IPS DF 19.7 (cell line): Measurements from ENCODE around the gene KDR.
A peak's percentile ranks its signal among the peaks of the same experiment; 100 is the strongest.

Source experiments
- DNase-seq: peaks from one replicate; pipeline ENCODE4 v3.0.0-alpha.2; 2013; ENCODE audit warnings: low read depth, low spot score

The KDR gene

GRCh38 chr4:55125087-55125721, at the start of gene KDR:
Gene KDR (minus strand): TSS chr4:55125595. CDS start chr4:55125293, 302 bp downstream.
- no peak for DNase-seq

DNA sequence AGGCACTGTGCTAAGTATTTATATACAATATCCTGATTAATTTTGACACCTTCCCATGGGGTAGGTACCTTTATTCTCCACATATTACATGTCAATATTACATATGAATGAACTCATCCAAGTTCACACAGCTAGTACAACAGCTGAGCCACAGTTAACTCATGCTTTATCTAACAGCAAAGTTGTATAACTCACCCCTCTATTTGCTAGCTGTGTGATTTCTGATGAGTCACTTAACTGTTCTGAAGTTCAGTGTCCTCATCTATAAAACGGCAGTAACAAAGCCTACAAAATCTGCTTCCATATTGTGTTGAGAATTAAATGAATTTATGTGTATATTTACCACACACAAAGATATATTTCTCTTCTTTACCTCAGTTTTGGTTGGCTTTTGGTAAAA, 48.2 kb upstream of the KDR start:
- DNase-seq = no peak

- DNase-seq = no peak
Measured at GRCh38 chr4:55172694-55173287, 47.4 kb upstream of the KDR start.

DNA sequence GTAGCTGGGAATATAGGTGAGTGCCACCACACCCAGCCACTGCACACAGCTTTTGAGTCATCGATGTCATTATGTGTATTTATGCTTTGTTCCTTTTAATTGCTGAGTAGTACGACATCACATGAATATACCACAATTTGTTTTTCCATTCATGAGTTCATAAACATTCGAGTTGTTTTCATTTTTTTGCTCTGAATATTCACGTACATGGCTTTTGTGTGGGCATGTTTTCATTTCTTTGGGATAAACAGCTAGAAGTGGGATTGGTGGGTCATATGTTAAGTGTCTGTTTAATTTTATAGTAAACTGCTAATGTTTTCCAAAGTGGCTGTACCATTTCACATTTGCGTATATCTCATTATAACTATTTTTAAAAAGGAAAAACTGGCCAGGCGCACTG, 45.1 kb upstream of the KDR start:
- DNase-seq = no peak

- no peak for DNase-seq
Measured at GRCh38 chr4:55169352-55169961, 44.1 kb upstream of the KDR start.

GRCh38 chr4:55162396-55162795, 37.0 kb upstream of the KDR start:
- DNase-seq = no peak

DNA sequence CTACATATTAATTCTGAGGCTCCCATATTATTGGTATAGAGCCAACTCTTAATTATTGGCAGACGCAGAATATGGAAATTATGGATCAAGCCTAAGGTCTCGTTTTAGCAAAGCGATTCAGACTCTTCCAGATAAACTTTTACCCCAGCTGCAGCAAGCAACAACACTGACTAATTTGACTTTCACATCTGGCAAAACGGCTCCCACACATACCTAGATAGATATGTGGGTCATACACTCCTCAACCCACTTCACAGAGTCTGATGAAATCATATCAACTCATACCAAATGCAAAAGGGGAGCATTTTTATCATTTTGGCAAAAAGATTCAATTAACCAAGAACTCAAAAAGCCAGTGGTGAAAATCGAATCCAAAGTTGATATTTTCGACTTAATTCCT, 36.3 kb upstream of the KDR start:
- no peak for DNase-seq

GRCh38 chr4:55159851-55160250, 34.5 kb upstream of the KDR start:
- no peak for DNase-seq

- no peak for DNase-seq
Measured at GRCh38 chr4:55158957-55159356, 33.6 kb upstream of the KDR start.

DNA sequence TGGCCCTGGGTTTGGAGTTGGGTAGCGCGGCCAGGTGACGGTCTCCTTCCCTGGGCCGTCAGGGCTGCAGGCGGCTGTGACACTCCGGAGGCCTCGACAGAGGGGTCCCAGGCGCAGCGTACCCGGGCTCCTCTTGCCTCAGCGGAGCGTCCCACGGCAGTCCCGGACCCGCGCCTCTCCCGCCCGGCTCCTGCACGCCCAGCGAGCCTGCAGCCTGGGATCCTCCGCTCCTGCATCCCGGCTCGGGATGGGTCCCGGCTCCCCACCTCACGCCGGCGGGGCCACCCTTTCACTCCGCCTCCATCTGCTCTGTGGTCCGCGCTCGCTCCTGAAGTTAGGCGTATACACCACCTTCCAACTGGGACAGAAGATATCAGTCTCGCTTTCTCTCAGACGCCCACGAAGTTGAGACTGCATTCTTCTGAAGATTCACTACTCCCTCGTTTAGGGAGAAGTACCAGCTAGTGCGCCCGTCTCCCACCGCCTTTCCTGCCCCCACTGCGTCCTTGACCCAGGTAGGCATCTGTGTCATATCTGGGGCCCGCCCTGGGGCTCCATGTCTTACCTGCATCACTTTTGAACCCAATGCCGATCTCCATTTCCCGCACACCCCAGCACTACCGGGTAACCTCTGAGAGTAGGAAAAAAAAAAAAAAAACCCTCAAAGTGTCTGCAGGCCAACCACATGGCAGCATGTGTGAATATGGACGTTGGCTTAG, 32.3 kb upstream of the KDR start:
- DNase-seq = no peak

DNA sequence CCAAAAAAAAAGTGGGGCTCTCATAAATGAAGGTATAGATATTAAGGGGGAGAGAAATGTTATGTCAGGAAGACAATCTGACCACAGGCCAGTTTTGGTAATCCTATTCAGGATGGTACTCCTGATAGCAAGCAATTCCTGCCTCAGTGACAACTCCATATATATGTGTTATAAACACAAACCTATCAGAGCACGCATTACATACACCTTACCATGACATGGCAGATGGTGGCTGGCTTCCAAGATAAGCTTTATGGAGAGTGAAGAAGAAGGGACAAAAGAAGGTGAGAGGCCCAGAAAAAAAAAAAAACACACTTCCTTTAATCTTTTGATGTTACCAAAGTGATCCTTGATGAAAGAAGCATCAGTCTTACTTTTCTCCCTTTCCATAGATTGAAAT, 29.5 kb upstream of the KDR start:
- DNase-seq = no peak

GRCh38 chr4:55154290-55154880, 29.0 kb upstream of the KDR start:
- no peak for DNase-seq

GRCh38 chr4:55143858-55144257, 18.5 kb upstream of the KDR start:
- DNase-seq = no peak

GRCh38 chr4:55138367-55138766, 13.0 kb upstream of the KDR start:
- DNase-seq = no peak

GRCh38 chr4:55136634-55137033, 11.2 kb upstream of the KDR start:
- DNase-seq = no peak

- no peak for DNase-seq
Measured at GRCh38 chr4:55133951-55134350, 8.6 kb upstream of the KDR start.

GRCh38 chr4:55132775-55133174, 7.4 kb upstream of the KDR start:
- DNase-seq = peak; percentile 94

GRCh38 chr4:55127521-55127920, 2.1 kb upstream of the KDR start:
- DNase-seq = no peak

GRCh38 chr4:55127053-55127452, 1.7 kb upstream of the KDR start:
- DNase-seq = no peak

- DNase-seq = no peak
Measured at GRCh38 chr4:55125763-55126541, 557 bp upstream of the KDR start.

DNA sequence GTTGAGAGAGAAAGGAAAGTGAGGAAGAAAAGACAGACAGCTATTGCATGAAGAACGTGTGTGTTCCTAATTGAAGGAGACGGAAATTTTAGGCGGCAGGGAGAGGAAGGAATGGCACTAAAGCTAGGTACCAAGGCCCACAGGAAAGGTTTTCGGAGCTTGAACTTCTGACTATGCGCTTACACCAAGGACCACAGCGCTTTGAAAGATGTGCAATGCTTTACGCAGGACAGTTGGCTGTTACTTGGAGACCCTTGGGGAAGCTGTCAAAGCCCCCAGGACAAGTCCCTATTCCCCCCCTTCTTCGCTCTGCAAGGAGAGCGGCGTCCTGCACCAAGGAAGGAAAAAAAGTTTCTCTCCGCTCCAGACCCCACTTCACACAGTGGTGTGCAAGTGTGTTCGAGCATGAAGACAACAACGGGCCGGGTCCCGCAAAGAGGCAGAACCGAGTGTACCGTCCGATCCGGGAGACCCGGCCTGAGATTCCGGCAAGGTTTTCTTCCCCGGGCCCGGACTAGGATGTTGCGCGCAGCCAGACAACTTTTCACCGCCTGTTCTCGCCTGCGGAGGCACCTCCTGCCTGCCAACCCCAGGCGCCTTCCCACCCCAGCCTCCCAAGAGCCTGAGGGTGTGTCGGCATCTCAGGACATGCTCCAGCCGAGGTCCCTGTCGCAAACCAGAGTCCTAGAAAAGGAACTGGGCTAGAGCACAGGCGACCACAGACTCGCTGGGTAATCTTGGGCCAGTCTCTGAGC, 896 bp downstream of the KDR start:
- DNase-seq = no peak
